HCT116 (cell line): ENCODE measurements around the gene SNED1. TPM values are rescaled to one million over a fixed set of nuclear protein-coding genes. Genes with fewer than 3 reads are reported as not detected.

ENCODE experiments used
- ATAC-seq: fragments of 200-7000 bp; cut with Tn5 transposase; 2 replicates; pipeline ENCODE4 v1.9.1; 2020; ENCODE audit warnings: mild to moderate bottlenecking, moderate library complexity
- BruUV-seq: library from RNA; stranded (reverse); fragments of 400-500 nt; replicated peaks from 2 replicates; lab custom pipeline; 2021; lab: Mats Ljungman, UMichigan
- CTCF ChIA-PET: fragments of 300-600 bp; sonication (Branson Sonifier 250); formaldehyde crosslinking; loops from one replicate; lab custom pipeline; 2021; ENCODE audit warnings: antibody characterized with exemption; lab: Charles Lee
- POLR2A ChIA-PET: fragments of 300-600, 350-600 bp; sonication (Branson Sonifier 250); formaldehyde crosslinking; loops from one replicate; lab custom pipeline; 2021; ENCODE audit warnings: antibody characterized with exemption; lab: Charles Lee
- RAD21 ChIA-PET, 2 experiments: fragments of 300-600 bp; sonication (Branson Sonifier 250); formaldehyde crosslinking; loops; one replicate each; lab custom pipeline; 2023; ENCODE audit warnings: low total read pairs in 2 of 2; ENCODE audit not compliant: uncharacterized antibody in 2 of 2, unreplicated experiment in 2 of 2, low non-redundant PET in 1 of 2; lab: Charles Lee
- DNase-seq: peaks from one replicate; pipeline ENCODE4 v3.0.0-alpha.2; 2010; ENCODE audit warnings: low read depth, low spot score
- H2AFZ ChIP-seq: fragments of 200-600 bp; shearing (Covaris generic), sonication (generic); 2 replicates; pipeline ENCODE4 v1.6.1; 2017; ENCODE audit warnings: low read depth, mixed run types, mixed read lengths, antibody characterized with exemption, low read length; ENCODE audit not compliant: poor library complexity, severe bottlenecking
- H3K27ac ChIP-seq: 2 replicates; pipeline ENCODE4 v1.5.1; 2012; ENCODE audit warnings: low read depth, low read length
- H3K27me3 ChIP-seq: fragments of 200-600 bp; sonication (generic); 2 replicates; pipeline ENCODE4 v1.6.1; 2016; ENCODE audit warnings: mixed run types, low read length, mixed read lengths; ENCODE audit not compliant: insufficient read depth
- H3K36me3 ChIP-seq, 2 experiments: fragments of 200-500 bp in 1 of 2; fragments of 200-600 bp in 1 of 2; sonication (Bioruptor generic) in 1 of 2; sonication (generic) in 1 of 2; 2 replicates each; pipeline versions ENCODE4 v1.5.1 to v1.6.1; 2014 to 2016; ENCODE audit warnings: low read length in 2 of 2, inconsistent platforms in 1 of 2, mixed read lengths in 1 of 2, mixed run types in 1 of 2; ENCODE audit not compliant: insufficient read depth in 2 of 2, control insufficient read depth in 1 of 2
- H3K4me1 ChIP-seq, 2 experiments: fragments of 200-600 bp in 1 of 2; sonication (generic) in 1 of 2; 2 replicates each; pipeline versions ENCODE4 v1.5.1 to v1.6.1; 2012 to 2017; ENCODE audit warnings: low read length in 2 of 2, inconsistent platforms in 1 of 2, mild to moderate bottlenecking in 1 of 2, mixed read lengths in 1 of 2, mixed run types in 1 of 2, moderate library complexity in 1 of 2; ENCODE audit not compliant: insufficient read depth in 2 of 2, control insufficient read depth in 1 of 2
- H3K4me2 ChIP-seq: fragments of 200-600 bp; sonication (generic); 2 replicates; pipeline ENCODE4 v1.6.1; 2017; ENCODE audit warnings: mixed run types, low read length, mixed read lengths
- H3K4me3 ChIP-seq, 2 experiments: fragments of 200-600 bp in 1 of 2; sonication (generic) in 1 of 2; replicated peaks in 1 of 2; 2 replicates each; pipeline ENCODE4 v1.5.1; 2011 to 2016; ENCODE audit warnings: low read length in 2 of 2, control low read depth in 1 of 2, low read depth in 1 of 2, mild to moderate bottlenecking in 1 of 2, mixed read lengths in 1 of 2, mixed run types in 1 of 2
- H3K79me2 ChIP-seq: fragments of 200-600 bp; sonication (generic); 2 replicates; pipeline ENCODE4 v1.6.1; 2017; ENCODE audit warnings: mild to moderate bottlenecking, mixed run types, low read length, moderate library complexity, mixed read lengths; ENCODE audit not compliant: insufficient read depth
- H3K9ac ChIP-seq: fragments of 200-600 bp; sonication (generic); 2 replicates; pipeline ENCODE4 v1.6.1; 2016; ENCODE audit warnings: low read length, mixed read lengths
- H3K9me2 ChIP-seq: fragments of 200-600 bp; sonication (generic), shearing (Covaris generic); 2 replicates; pipeline ENCODE4 v1.6.1; 2017; ENCODE audit warnings: mixed run types, mild to moderate bottlenecking, moderate library complexity; ENCODE audit not compliant: insufficient read depth
- H3K9me3 ChIP-seq, 2 experiments: fragments of 200-500 bp in 1 of 2; fragments of 200-600 bp in 1 of 2; sonication (Bioruptor generic) in 1 of 2; sonication (generic) in 1 of 2; 2 replicates each; pipeline ENCODE4 v1.6.1; 2014 to 2017; ENCODE audit warnings: low read length in 2 of 2, mixed read lengths in 2 of 2, inconsistent platforms in 1 of 2, low read depth in 1 of 2, mild to moderate bottlenecking in 1 of 2, mixed run types in 1 of 2, moderate library complexity in 1 of 2; ENCODE audit not compliant: control insufficient read depth in 1 of 2, insufficient read depth in 1 of 2
- H4K20me1 ChIP-seq: fragments of 200-600 bp; sonication (generic), shearing (Covaris generic); 2 replicates; pipeline ENCODE4 v1.6.1; 2017; ENCODE audit warnings: mixed run types, mild to moderate bottlenecking, moderate library complexity; ENCODE audit not compliant: insufficient read depth
- CBX3 ChIP-seq: IDR thresholded peaks from 2 replicates; pipeline ENCODE4 v1.6.1; 2012; ENCODE audit warnings: low read depth
- CEBPB ChIP-seq: IDR thresholded peaks from 2 replicates; pipeline ENCODE4 v1.6.1; 2012; ENCODE audit warnings: low read depth
- ELF1 ChIP-seq: IDR thresholded peaks from 2 replicates; pipeline ENCODE4 v1.6.1; 2012; ENCODE audit warnings: low read depth, borderline replicate concordance
- EZH2 ChIP-seq: fragments of 200-600 bp; sonication (generic); IDR thresholded peaks from 2 replicates; pipeline ENCODE4 v1.6.1; 2017; ENCODE audit warnings: antibody characterized with exemption, mixed run types
- EZH2phosphoT487 ChIP-seq: fragments of 200-600 bp; IDR thresholded peaks from 2 replicates; pipeline ENCODE4 v1.6.1; 2018; ENCODE audit warnings: antibody characterized with exemption, borderline replicate concordance
- FOSL1 ChIP-seq: IDR thresholded peaks from 2 replicates; pipeline ENCODE4 v1.6.1; 2012; ENCODE audit warnings: low read depth
- JUND ChIP-seq: IDR thresholded peaks from 2 replicates; pipeline ENCODE4 v1.6.1; 2012
- SRF ChIP-seq: IDR thresholded peaks from 2 replicates; pipeline ENCODE4 v1.6.1; 2012; ENCODE audit warnings: low read depth
- TCF7L2 ChIP-seq: IDR thresholded peaks from 2 replicates; pipeline ENCODE4 v1.7.0; 2011; ENCODE audit warnings: borderline replicate concordance, inconsistent platforms; ENCODE audit not compliant: insufficient read depth, insufficient read length; ENCODE audit errors: extremely low read depth
- intact Hi-C: fragments of 100-400 bp; cut with micrococcal nuclease; formaldehyde crosslinking; loops from 2 replicates; pipeline ENCODE4 v1.10.0; 2022
- total RNA-seq: library from RNA; stranded (reverse); gene quantifications from one replicate; pipeline ENCODE4 v1.2.1, GENCODE V29; 2021; ENCODE audit not compliant: unreplicated experiment
- TF ChIP-seq, protein P1 (sequence below): IDR thresholded peaks from 2 replicates; pipeline ENCODE4 v1.6.1; 2011; ENCODE audit warnings: mild to moderate bottlenecking, low read length, moderate library complexity; ENCODE audit not compliant: insufficient replicate concordance; ENCODE audit errors: extremely low read depth
- TF ChIP-seq, protein P2 (sequence below): IDR thresholded peaks from 2 replicates; pipeline ENCODE4 v1.6.1; 2012

Gene SNED1
- total RNA-seq, 1 experiment from 2014 or later = 9.6 TPM

- RAD21 ChIA-PET = no interaction called here
- no peaks in the 10 kb centered on the region for H3K9me2 ChIP-seq
- no peak for DNase-seq
- no TSS peak for BruUV-seq
- intact Hi-C loops = no loop called here
- no peaks in the 10 kb centered on the region for H3K4me1 ChIP-seq
- peaks cover 13 to 25% of the 10 kb centered on the region in 2 experiments; a peak in 3 of 4 replicates for H3K36me3 ChIP-seq
- POLR2A ChIA-PET = no interaction called here
- H3K4me2 ChIP-seq = no peak overlapping the region
- no peak overlapping the region for H3K9ac ChIP-seq
- no peak overlapping the region for H2AFZ ChIP-seq
- TF ChIP-seq FOSL1 (no peak), EZH2 (no peak), JUND (no peak), CEBPB (no peak), EZH2phosphoT487 (no peak), CBX3 (no peak), SRF (no peak), ELF1 (no peak), TCF7L2 (no peak)
- TF ChIP-seq, protein P1, sequence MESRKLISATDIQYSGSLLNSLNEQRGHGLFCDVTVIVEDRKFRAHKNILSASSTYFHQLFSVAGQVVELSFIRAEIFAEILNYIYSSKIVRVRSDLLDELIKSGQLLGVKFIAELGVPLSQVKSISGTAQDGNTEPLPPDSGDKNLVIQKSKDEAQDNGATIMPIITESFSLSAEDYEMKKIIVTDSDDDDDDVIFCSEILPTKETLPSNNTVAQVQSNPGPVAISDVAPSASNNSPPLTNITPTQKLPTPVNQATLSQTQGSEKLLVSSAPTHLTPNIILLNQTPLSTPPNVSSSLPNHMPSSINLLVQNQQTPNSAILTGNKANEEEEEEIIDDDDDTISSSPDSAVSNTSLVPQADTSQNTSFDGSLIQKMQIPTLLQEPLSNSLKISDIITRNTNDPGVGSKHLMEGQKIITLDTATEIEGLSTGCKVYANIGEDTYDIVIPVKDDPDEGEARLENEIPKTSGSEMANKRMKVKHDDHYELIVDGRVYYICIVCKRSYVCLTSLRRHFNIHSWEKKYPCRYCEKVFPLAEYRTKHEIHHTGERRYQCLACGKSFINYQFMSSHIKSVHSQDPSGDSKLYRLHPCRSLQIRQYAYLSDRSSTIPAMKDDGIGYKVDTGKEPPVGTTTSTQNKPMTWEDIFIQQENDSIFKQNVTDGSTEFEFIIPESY = no peak
- TF ChIP-seq, protein P2, sequence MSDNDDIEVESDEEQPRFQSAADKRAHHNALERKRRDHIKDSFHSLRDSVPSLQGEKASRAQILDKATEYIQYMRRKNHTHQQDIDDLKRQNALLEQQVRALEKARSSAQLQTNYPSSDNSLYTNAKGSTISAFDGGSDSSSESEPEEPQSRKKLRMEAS = no peak
- TF ChIP-seq, all 23 proteins: peak for 0
- Histone ChIP-seq H3K4me3 (no peak overlapping the region), H4K20me1 (no peaks in the 10 kb centered on the region), H3K9me3 (no peaks in the 10 kb centered on the region), H3K79me2 (no peaks in the 10 kb centered on the region), H3K27ac (no peak overlapping the region), H3K27me3 (no peaks in the 10 kb centered on the region)
- no peak for ATAC-seq
- CTCF ChIA-PET = no interaction called here
Measured at GRCh38 chr2:241087420-241088268, 89.2 kb downstream of the SNED1 start.
